Forelimb muscle (tissue), 1 donor: ENCODE data around the gene CTPS1. TPM values are rescaled to one million over a fixed set of nuclear protein-coding genes. Genes with fewer than 3 reads are reported as not detected.

Source experiments
- polyA plus RNA-seq: library from polyadenylated mRNA; unstranded; fragments of 120-200 nt; gene quantifications from one replicate; pipeline ENCODE4 v1.2.1, GENCODE V29; 2013; ENCODE audit not compliant: insufficient read length

Gene CTPS1
- polyA plus RNA-seq, 1 donor = 18.9 TPM

Other genes with a start within 250 kb of the CTPS1 start
- 35.5 TPM for gene KCNQ4, start 195.9 kb upstream of the CTPS1 start, polyA plus RNA-seq
- gene CITED4, start 117.3 kb upstream of the CTPS1 start, polyA plus RNA-seq = 2.6 TPM
- gene SLFNL1, start 42.0 kb downstream of the CTPS1 start, polyA plus RNA-seq = 0.59 TPM